Activated CD8-positive, alpha-beta memory T cell treated with anti-CD3 and anti-CD28 coated beads, Interleukin-2, amount 50 U/mL, for 48 hours (primary cell): ENCODE measurements around the gene CNOT1.

Experiments
- DNase-seq: peaks from one replicate; pipeline ENCODE4 v3.0.0-alpha.2; 2020

The CNOT1 gene

DNA sequence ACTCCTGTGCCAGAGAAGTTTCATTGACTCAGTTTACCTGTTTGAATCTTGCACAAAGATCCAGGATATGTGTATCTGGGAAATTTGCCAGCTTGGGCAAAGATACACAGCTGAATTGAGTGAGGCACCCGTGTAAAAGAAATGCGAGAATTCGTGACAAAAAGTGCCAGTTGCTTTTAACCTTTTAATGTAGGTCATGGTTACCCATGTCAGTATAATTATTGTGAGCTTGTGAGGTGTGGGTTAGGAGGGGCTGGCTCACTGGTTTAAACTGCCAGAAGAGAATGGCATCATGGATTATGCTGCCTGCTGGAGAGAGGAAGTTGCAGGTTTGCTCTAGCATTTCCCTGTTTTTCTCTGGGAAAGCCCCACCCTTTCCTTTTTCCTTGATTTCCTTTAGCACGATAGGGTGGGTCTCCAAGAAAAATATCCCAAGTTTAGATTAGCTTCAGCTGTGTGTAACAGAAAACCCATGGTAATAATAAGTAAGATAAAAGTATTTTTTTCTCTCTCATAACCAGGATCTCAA lies 154.5 kb downstream of the CNOT1 start:
- DNase-seq = no peak

DNA sequence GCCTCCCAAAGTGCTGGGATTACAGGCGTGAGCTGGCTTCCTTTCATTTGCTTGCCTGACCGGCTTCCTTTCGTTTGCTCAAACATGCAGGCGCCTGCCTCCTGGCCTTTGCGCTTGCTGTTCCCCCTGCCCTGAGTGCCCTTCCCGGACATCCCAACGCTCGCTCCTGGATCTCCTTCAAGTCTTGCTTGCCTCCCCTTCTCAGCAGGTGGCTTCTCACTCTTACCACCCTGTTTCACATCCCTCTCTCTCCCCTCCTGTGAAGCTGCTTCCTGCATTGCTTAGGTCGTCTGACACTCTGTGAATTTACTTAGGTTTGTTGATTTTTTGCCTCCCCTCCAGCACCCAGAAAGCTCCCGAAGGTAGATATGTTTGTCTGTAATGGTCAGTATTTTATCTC lies 155.3 kb downstream of the CNOT1 start:
- DNase-seq = no peak

DNA sequence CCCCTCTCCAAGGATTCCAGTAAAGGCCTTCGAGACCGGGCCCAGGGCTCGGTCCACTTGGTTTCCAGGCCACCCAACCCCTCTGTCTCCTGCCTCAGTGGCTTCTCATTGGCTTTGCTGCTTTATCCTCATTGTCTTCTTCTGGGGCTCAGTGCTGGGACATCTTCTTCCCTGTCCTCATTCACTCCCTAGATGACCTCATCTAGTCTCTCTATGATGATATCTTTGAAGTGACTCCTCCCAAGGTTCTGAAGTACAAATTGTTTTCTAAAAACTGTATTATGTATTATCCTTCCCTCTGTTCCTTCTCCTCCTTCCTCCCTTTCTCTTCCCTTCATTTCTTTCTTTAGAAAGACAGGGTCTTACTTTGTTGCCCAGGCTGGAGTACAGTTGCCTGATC lies 156.8 kb downstream of the CNOT1 start:
- no peak for DNase-seq

DNA sequence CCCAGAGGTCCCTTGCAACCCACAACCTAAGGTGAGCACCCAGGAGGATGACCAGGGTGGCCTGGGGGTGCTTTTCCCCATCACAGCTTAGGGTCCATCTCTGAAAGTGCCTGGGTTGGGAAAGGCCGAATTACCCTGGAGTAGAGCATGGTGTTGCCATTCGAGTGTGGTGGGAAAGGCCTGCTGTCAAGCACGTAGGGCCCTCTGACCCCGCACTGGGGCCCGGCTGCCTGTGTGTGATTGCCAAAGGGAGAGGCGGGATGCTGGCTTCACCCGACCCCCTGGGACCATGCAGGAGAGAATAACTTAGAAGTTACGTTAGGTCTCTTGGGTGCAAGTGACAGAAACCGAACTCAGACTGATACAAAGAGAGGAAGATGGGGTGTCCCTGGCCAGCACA lies 157.4 kb downstream of the CNOT1 start:
- DNase-seq = no peak

DNA sequence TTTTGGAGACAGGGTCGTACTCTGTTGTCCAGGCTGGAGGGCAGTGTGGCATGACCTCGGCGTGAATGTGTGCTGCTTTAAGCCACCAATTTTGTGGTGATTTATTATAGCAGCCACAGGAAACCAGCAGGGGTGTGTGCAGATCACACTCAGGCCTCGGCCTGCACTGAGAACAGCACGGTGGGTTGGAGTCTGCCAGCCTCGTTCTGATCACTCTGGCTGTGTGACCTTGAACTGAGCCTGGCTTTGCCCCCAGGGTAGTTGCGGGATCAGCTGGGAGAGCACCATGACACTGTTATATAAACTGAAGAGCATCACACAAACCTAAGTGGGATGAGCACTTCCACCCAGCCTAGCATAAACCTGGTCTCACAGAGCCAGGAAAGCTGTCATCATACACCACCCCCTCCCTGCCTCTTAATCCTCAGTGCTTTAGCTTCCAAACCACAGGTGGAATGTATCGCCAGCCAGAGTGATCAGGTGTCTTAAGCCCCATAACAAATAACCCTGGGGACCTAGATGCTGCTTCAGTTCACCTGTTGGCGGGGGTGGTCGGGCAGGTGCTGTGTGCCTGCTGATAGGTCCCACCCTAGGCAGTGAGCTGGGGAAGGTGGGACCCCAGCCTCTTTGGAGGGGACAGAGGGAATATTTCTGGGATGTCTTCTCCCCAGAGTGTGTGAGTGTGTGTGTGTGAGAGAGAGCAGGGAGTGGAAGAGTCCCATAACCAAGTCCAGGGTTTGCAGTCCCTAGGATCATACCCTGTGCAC lies 158.2 kb downstream of the CNOT1 start:
- no peak for DNase-seq
